Muscle layer of duodenum (tissue), 2 donors: ENCODE data around the gene VAV2.

Experiments
- H3K27ac ChIP-seq: one replicate; pipeline ENCODE4 v1.7.0; 2013; ENCODE audit warnings: mild to moderate bottlenecking, low read length
- H3K27me3 ChIP-seq: one replicate; pipeline ENCODE4 v1.7.0; 2013; ENCODE audit warnings: low read depth, mild to moderate bottlenecking, control low read depth, low read length
- H3K36me3 ChIP-seq, 2 donors: one replicate each; pipeline ENCODE4 v1.7.0; 2013; ENCODE audit warnings: low read length in 2 of 2, control low read depth in 1 of 2, mild to moderate bottlenecking in 1 of 2; ENCODE audit not compliant: insufficient read depth in 2 of 2, control insufficient read depth in 1 of 2
- H3K4me1 ChIP-seq, 2 donors: one replicate each; pipeline ENCODE4 v1.7.0; 2013; ENCODE audit warnings: low read length in 2 of 2, mild to moderate bottlenecking in 2 of 2, control low read depth in 1 of 2, moderate library complexity in 1 of 2; ENCODE audit not compliant: insufficient read depth in 2 of 2, control insufficient read depth in 1 of 2
- H3K4me3 ChIP-seq, 2 donors: one replicate each; pipeline ENCODE4 v1.7.0; 2013; ENCODE audit warnings: low read length in 2 of 2, low read depth in 1 of 2, mild to moderate bottlenecking in 1 of 2
- H3K9me3 ChIP-seq, 2 donors: one replicate each; pipeline ENCODE4 v1.7.0; 2013; ENCODE audit warnings: low read length in 2 of 2, control low read depth in 1 of 2, mild to moderate bottlenecking in 1 of 2; ENCODE audit not compliant: control insufficient read depth in 1 of 2
- donor health status: healthy.

VAV2 gene

DNA sequence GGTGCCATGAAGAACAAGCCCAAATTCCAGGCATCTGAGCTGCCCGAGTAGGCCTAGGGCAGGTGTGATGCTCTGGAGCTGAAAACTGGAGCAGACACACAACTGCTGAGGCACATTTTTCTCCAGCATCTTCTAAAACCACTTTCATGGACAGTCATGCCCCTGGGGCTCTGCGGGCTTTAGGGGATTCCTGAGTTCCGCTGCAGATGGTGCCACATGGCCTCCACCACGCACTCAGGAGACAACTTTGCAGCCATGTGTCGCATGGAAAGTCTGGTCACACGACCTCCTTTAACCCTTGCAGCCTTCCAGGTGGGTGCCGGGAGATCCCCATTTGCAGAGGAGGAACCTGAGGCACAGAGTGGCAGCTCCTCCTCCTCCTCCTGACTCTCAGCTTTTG is 141.2 kb downstream of the VAV2 start:
- Histone ChIP-seq H3K4me3 (no peak overlapping the region), H3K27ac (no peak overlapping the region), H3K36me3 (no peaks in the 10 kb centered on the region), H3K27me3 (no peaks in the 10 kb centered on the region), H3K9me3 (no peaks in the 10 kb centered on the region), H3K4me1 (no peaks in the 10 kb centered on the region)

DNA sequence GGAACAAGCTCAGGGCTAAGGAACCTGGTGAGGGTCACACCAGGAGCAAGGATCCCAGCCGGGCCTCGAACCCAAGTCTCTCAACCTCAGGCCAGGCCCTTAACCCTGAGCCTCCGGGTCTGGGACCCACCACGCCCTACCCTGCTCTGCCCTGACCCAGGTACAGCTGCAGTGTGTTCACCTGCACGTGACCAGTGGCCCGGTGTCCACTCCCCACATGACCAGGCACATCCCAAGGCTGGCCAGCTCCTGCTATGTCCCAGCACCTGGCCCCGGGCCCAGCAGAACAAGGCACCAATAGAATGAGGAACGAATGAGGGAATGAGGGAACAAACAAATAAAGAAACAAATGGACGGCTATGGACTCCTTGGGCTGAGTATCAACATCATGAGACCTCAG is 142.0 kb downstream of the VAV2 start:
- Histone ChIP-seq H3K4me1 (peaks cover 0 to 5% of the 10 kb centered on the region in 2 donors), H3K36me3 (no peaks in the 10 kb centered on the region), H3K9me3 (no peaks in the 10 kb centered on the region), H3K27ac (no peak overlapping the region), H3K27me3 (no peaks in the 10 kb centered on the region), H3K4me3 (no peak overlapping the region)

DNA sequence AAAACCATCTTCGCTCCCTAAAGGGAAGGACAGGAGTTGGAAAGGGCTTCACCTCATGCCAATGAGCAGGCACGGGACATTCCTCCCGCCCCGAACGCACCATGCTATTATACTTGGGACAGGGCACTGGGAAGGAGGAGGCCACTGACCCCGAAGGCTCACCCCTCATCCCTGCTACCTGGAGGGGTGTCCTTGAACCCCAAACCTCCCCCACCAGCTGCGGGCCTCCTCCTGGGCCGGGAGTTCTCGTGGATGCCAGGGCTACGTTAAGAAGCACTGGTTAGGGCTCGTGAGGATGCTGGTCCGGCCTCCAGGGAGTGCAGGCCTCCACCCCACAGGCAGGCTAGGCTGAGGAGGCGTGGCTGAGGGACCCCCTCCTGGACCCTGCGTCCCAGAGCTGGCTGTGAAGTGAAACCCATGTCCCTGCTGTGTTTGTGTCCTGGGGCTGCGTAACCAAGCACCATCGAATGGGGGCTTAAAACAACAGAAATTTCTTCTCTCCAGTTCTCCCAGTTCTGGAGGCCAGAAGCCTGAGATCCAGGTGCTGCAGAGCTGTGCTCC is 142.9 kb downstream of the VAV2 start:
- Histone ChIP-seq H3K27ac (no peak overlapping the region), H3K27me3 (no peaks in the 10 kb centered on the region), H3K9me3 (no peaks in the 10 kb centered on the region), H3K36me3 (no peaks in the 10 kb centered on the region), H3K4me1 (peaks cover 0 to 10% of the 10 kb centered on the region in 2 donors), H3K4me3 (no peak overlapping the region)

- H3K36me3 ChIP-seq = no peaks in the 10 kb centered on the region
- H3K27ac ChIP-seq = no peak overlapping the region
- H3K9me3 ChIP-seq = no peaks in the 10 kb centered on the region
- H3K4me3 ChIP-seq = no peak overlapping the region
- peaks cover 0 to 10% of the 10 kb centered on the region in 2 donors for H3K4me1 ChIP-seq
- no peaks in the 10 kb centered on the region for H3K27me3 ChIP-seq
Observed at GRCh38 chr9:133848471-133849109, 143.5 kb downstream of the VAV2 start.

DNA sequence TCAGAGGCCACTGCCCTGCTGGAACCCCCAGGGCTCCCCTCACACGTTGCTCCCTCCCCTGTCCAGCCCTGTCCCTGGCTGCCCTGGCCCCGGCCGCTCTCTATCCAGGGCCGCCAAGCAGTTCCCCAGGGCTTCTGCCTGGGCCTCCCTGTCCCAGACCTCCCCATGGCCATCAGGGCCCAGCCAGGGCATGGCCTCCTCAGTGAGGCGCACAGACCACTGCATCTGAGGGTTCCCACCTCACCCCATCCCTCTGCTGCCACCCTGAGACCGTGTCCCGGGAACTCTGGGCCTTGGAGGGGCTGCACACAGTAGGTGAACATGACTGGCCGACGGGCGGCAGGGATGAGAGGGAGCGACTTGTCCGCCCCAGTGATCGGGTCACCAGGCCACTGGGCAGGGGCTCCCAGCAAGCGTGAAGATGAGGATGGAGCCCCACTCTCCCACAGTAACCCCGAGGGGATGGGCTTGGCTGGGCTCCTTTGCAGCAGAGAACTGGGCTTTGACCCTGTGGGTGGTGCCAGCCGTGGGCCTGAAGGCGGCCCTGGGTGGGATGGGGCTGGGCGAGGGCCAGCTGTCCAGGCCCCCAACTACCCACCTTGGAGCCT is 145.5 kb downstream of the VAV2 start:
- no peaks in the 10 kb centered on the region for H3K36me3 ChIP-seq
- H3K27me3 ChIP-seq = no peaks in the 10 kb centered on the region
- no peak overlapping the region for H3K27ac ChIP-seq
- peaks cover 0 to 10% of the 10 kb centered on the region in 2 donors for H3K4me1 ChIP-seq
- no peak overlapping the region for H3K4me3 ChIP-seq
- H3K9me3 ChIP-seq = no peaks in the 10 kb centered on the region

DNA sequence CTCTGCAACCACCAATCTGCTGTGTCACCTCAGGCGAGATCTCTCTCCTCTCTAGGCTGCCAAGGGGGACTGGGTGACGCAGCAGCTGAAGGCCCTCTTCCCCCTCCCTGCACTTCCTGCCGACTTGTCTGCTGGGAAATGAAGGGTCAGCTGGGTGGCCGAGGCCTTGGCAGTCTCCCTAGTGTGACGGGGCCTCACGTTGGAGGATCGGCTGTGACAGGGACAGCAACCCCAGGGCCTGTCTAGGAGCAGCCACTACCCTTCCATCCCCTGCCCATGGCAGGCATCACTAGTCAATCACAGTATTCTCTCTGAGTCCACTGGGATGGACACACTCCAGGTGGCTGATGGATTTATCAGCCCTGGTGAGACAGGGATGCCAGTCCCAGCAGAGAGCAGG is 146.7 kb downstream of the VAV2 start:
- Histone ChIP-seq H3K27ac (no peak overlapping the region), H3K4me3 (no peak overlapping the region), H3K4me1 (peaks cover 0 to 10% of the 10 kb centered on the region in 2 donors), H3K27me3 (no peaks in the 10 kb centered on the region), H3K36me3 (no peaks in the 10 kb centered on the region), H3K9me3 (no peaks in the 10 kb centered on the region)

DNA sequence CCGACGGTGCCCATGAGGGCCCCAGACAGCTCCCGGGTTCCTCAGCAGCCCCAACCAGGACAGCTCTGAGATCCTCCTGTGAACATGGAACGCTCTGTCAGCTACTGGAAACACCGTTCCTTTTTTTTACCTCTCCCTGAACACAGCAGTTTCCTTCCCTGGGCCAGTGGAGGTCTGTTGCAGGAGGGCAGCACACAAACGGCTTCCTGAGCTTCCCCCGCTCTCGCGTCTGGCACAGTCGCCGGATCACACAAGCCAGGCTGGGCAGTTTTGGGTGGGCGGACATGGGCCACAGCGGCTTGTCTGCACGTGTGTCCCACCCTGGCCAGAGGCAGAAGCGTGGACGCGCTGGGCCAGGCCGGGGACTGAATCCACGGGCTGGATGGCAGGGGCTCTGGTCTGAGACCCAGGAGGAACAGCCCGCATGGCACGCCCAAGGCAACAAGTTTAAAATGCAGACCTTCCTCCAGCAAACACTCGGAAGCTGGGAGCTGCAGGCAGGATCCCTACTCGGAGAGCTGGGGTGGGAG is 147.2 kb downstream of the VAV2 start:
- H3K9me3 ChIP-seq = no peaks in the 10 kb centered on the region
- peaks cover 0 to 10% of the 10 kb centered on the region in 2 donors for H3K4me1 ChIP-seq
- no peaks in the 10 kb centered on the region for H3K27me3 ChIP-seq
- H3K27ac ChIP-seq = no peak overlapping the region
- no peaks in the 10 kb centered on the region for H3K36me3 ChIP-seq
- no peak overlapping the region for H3K4me3 ChIP-seq

- no peaks in the 10 kb centered on the region for H3K9me3 ChIP-seq
- peaks cover 0 to 10% of the 10 kb centered on the region in 2 donors for H3K4me1 ChIP-seq
- H3K4me3 ChIP-seq = no peak overlapping the region
- no peaks in the 10 kb centered on the region for H3K36me3 ChIP-seq
- H3K27ac ChIP-seq = no peak overlapping the region
- H3K27me3 ChIP-seq = no peaks in the 10 kb centered on the region
Observed at GRCh38 chr9:133844398-133844784, 147.7 kb downstream of the VAV2 start.

- Histone ChIP-seq H3K9me3 (no peaks in the 10 kb centered on the region), H3K4me3 (no peak overlapping the region), H3K36me3 (no peaks in the 10 kb centered on the region), H3K27me3 (no peaks in the 10 kb centered on the region), H3K27ac (no peak overlapping the region), H3K4me1 (peaks cover 0 to 10% of the 10 kb centered on the region in 2 donors)
Observed at GRCh38 chr9:133843751-133844397, 148.2 kb downstream of the VAV2 start.

DNA sequence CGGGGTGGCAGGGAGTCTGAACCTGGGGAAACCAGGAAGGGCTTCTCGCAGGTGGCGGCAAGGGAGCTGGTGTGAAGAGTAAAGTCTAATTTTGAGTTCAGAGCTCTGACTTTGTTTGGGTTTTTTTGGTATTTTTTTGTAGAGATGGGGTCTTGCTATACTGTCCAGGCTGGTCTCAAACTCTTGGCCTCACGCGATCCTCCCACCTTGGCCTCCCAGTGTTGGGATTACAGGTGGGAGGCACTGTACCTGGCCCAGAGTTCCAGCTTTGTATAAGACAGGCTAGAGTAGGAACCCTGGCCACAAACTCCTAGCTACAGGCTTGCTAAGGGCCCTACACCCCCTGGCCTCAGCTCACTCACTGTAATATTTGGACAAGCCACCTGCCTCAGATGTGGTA is 148.9 kb downstream of the VAV2 start:
- no peak overlapping the region for H3K27ac ChIP-seq
- no peaks in the 10 kb centered on the region for H3K36me3 ChIP-seq
- no peaks in the 10 kb centered on the region for H3K27me3 ChIP-seq
- H3K4me3 ChIP-seq = no peak overlapping the region
- H3K4me1 ChIP-seq = peaks cover 0 to 10% of the 10 kb centered on the region in 2 donors
- H3K9me3 ChIP-seq = no peaks in the 10 kb centered on the region

DNA sequence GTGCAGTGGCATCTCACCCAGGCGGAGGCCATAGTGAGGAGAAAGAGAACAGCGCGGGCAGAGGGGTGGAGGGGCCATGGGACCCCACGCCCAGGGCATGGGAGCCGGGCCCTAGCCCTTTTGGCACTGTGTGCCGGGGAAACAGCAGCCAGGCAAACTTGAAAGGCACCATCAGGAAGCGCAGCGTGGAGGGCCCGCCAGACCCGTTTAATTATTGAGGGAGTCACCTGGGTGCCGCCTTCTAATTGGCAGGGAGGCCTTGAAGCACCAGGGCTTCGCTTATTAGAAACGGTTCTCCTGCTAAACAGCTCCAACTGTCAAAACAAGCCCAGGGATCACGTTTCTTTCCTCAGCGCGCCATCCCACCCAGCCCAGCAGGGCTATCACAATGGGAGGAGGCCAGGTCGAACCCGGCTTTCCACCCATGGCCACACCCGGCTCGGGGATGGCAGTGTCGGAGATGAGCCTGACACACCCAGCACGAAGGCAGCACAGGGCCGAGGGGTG is 149.3 kb downstream of the VAV2 start:
- Histone ChIP-seq H3K36me3 (no peaks in the 10 kb centered on the region), H3K4me3 (no peak overlapping the region), H3K4me1 (peaks cover 0 to 10% of the 10 kb centered on the region in 2 donors), H3K27ac (no peak overlapping the region), H3K27me3 (no peaks in the 10 kb centered on the region), H3K9me3 (no peaks in the 10 kb centered on the region)
